IPS DF 19.7 (cell line): ENCODE data around the gene VASN.

Source experiments
- DNase-seq: peaks from one replicate; pipeline ENCODE4 v3.0.0-alpha.2; 2013; ENCODE audit warnings: low read depth, low spot score

VASN gene

GRCh38 chr16:4354512-4355409 is 16.9 kb upstream of the VASN start:
- no peak for DNase-seq

GRCh38 chr16:4356820-4357219 is 14.8 kb upstream of the VASN start:
- DNase-seq = no peak

- DNase-seq = no peak
Measured at GRCh38 chr16:4358236-4358635, 13.4 kb upstream of the VASN start.

GRCh38 chr16:4358831-4359561 is 12.7 kb upstream of the VASN start:
- DNase-seq = no peak

GRCh38 chr16:4359914-4360313 is 11.7 kb upstream of the VASN start:
- DNase-seq = no peak

GRCh38 chr16:4360538-4361021 is 11.1 kb upstream of the VASN start:
- no peak for DNase-seq

GRCh38 chr16:4361033-4361943 is 10.4 kb upstream of the VASN start:
- no peak for DNase-seq

GRCh38 chr16:4361944-4362311 is 9.7 kb upstream of the VASN start:
- DNase-seq = no peak

- no peak for DNase-seq
Measured at GRCh38 chr16:4362476-4363135, 9.0 kb upstream of the VASN start.

- DNase-seq = no peak
Measured at GRCh38 chr16:4364196-4365013, 7.2 kb upstream of the VASN start.

- DNase-seq = no peak
Measured at GRCh38 chr16:4365014-4365406, 6.6 kb upstream of the VASN start.

- DNase-seq = no peak
Measured at GRCh38 chr16:4365615-4366014, 6.0 kb upstream of the VASN start.

- no peak for DNase-seq
Measured at GRCh38 chr16:4366016-4366415, 5.6 kb upstream of the VASN start.

GRCh38 chr16:4367393-4367856 is 4.2 kb upstream of the VASN start:
- no peak for DNase-seq

- DNase-seq = no peak
Measured at GRCh38 chr16:4369007-4369733, 2.5 kb upstream of the VASN start.

- no peak for DNase-seq
Measured at GRCh38 chr16:4370151-4370550, 1.5 kb upstream of the VASN start.

- DNase-seq = no peak
Measured at GRCh38 chr16:4370570-4371356, 885 bp upstream of the VASN start.

- DNase-seq = no peak
Measured at GRCh38 chr16:4372001-4372577, 441 bp downstream of the VASN start.
